HepG2 (cell line): ENCODE data around the gene LRRC70. TPM values are rescaled to one million over a fixed set of nuclear protein-coding genes. Genes with fewer than 3 reads are reported as not detected.

Source experiments
- polyA plus RNA-seq, 8 experiments: library from polyadenylated mRNA; depleted of rRNA in 3 of 8; stranded (reverse) in 7 of 8; unstranded in 1 of 8; fragments of >200 nt; fragmentation: Illumina TruSeq in 4 of 8; extraction: Trizol in 4 of 8; gene quantifications; 2 replicates each; pipeline versions ENCODE4 v1.2.1 to v1.2.3, GENCODE V29; 2011 to 2016; ENCODE audit warnings: low read depth in 4 of 8, missing spikeins in 1 of 8, mixed read lengths in 1 of 8; ENCODE audit not compliant: insufficient read depth in 1 of 8
- total RNA-seq, 5 experiments: library from RNA; depleted of rRNA; stranded (reverse); fragments of >200 nt; fragmentation: Illumina TruSeq; extraction: Trizol; gene quantifications; 2 replicates each; pipeline ENCODE4 v1.2.3, GENCODE V29; 2016; ENCODE audit warnings: low read depth in 1 of 5
- TF ChIP-seq, protein P1 (sequence below), 2 experiments: sonication (generic) in 1 of 2; formaldehyde crosslinking in 1 of 2; IDR thresholded peaks; 2 replicates each; pipeline versions ENCODE4 v1.4.0 to v1.6.1; 2016 to 2020; ENCODE audit warnings: borderline replicate concordance in 1 of 2, low read depth in 1 of 2, mild to moderate bottlenecking in 1 of 2, missing genetic modification reagents in 1 of 2
- TF ChIP-seq, protein P2 (sequence below): sonication (generic); formaldehyde crosslinking; IDR thresholded peaks from 2 replicates; pipeline ENCODE4 v1.5.0; 2020; ENCODE audit warnings: mild to moderate bottlenecking, missing genetic modification reagents, borderline replicate concordance
- TF ChIP-seq, protein P3 (sequence below): sonication (generic); formaldehyde crosslinking; IDR thresholded peaks from 2 replicates; pipeline ENCODE4 v1.4.0; 2020; ENCODE audit warnings: missing genetic modification reagents, borderline replicate concordance

Gene LRRC70
- total and polyA plus RNA-seq, 2 of the 13 experiments (the other 11 are each of a cell fraction or from before 2014, with no cell fraction given), result 0.05 to 0.71 TPM

DNA sequence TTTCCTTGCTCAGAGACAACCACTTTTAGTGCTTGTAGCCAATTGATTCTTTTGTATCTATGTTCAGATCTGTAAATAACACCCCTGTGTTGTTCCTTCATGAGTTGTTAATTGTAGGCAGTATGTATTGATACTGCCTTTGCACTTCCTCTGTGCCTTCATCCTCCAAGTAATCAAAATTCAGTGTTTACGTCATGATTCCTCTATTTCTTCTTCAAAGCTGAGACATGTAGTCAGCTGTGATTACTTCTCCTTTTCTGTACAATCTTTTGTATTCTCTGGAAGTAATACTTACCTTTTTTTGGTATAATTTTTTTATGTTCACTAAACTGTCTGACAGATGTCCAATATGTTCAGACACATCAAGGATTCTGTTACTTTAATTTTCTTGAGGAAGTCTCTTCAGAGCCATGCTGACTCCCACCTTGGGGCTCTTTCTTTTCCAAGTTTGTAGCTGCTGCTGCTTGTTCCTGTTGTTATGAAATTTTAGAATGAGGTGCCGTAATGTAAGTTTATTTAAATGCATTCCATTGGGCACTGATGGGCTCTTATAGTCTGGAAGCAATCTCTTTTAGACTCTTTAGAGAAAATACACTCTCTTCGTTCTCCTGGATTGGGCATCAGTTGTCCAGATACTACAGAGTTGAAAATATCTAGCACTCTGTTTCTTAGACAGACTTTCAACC lies 30.5 kb upstream of the LRRC70 start (continued):
- TF ChIP-seq, protein P1, sequence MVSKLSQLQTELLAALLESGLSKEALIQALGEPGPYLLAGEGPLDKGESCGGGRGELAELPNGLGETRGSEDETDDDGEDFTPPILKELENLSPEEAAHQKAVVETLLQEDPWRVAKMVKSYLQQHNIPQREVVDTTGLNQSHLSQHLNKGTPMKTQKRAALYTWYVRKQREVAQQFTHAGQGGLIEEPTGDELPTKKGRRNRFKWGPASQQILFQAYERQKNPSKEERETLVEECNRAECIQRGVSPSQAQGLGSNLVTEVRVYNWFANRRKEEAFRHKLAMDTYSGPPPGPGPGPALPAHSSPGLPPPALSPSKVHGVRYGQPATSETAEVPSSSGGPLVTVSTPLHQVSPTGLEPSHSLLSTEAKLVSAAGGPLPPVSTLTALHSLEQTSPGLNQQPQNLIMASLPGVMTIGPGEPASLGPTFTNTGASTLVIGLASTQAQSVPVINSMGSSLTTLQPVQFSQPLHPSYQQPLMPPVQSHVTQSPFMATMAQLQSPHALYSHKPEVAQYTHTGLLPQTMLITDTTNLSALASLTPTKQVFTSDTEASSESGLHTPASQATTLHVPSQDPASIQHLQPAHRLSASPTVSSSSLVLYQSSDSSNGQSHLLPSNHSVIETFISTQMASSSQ (IDR thresholded peaks at IDR 0.05; ENCODE audit: low read depth), result no peak
- TF ChIP-seq, protein P1 (CRISPR knock-in tag; IDR thresholded peaks at IDR 0.05; ENCODE audit: borderline replicate concordance), result no peak
- TF ChIP-seq, protein P2, sequence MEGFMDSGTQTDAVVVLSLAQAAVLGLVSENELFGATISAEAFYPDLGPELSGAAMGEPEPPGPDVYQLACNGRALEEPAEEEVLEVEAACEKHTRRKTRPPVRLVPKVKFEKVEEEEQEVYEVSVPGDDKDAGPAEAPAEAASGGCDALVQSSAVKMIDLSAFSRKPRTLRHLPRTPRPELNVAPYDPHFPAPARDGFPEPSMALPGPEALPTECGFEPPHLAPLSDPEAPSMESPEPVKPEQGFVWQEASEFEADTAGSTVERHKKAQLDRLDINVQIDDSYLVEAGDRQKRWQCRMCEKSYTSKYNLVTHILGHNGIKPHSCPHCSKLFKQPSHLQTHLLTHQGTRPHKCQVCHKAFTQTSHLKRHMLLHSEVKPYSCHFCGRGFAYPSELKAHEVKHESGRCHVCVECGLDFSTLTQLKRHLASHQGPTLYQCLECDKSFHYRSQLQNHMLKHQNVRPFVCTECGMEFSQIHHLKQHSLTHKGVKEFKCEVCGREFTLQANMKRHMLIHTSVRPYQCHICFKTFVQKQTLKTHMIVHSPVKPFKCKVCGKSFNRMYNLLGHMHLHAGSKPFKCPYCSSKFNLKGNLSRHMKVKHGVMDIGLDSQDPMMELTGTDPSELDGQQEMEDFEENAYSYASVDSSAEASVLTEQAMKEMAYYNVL (CRISPR knock-in tag), result no peak
- TF ChIP-seq, protein P3, sequence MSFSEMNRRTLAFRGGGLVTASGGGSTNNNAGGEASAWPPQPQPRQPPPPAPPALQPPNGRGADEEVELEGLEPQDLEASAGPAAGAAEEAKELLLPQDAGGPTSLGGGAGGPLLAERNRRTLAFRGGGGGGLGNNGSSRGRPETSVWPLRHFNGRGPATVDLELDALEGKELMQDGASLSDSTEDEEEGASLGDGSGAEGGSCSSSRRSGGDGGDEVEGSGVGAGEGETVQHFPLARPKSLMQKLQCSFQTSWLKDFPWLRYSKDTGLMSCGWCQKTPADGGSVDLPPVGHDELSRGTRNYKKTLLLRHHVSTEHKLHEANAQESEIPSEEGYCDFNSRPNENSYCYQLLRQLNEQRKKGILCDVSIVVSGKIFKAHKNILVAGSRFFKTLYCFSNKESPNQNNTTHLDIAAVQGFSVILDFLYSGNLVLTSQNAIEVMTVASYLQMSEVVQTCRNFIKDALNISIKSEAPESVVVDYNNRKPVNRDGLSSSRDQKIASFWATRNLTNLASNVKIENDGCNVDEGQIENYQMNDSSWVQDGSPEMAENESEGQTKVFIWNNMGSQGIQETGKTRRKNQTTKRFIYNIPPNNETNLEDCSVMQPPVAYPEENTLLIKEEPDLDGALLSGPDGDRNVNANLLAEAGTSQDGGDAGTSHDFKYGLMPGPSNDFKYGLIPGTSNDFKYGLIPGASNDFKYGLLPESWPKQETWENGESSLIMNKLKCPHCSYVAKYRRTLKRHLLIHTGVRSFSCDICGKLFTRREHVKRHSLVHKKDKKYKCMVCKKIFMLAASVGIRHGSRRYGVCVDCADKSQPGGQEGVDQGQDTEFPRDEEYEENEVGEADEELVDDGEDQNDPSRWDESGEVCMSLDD, result no peak
